Subcutaneous adipose tissue (tissue), 4 donors: ENCODE data around the gene ATP6V1C2. TPM values are rescaled to one million over a fixed set of nuclear protein-coding genes. Genes with fewer than 3 reads are reported as not detected.

Experiments
- CTCF ChIP-seq: fragments of 450-650 bp; IDR thresholded peaks from one replicate; pipeline ENCODE4 v1.5.1; 2016; ENCODE audit warnings: low read depth, mild to moderate bottlenecking, control low read depth, antibody characterized with exemption, moderate library complexity
- total RNA-seq, 4 donors: library from RNA; depleted of rRNA; stranded (reverse); fragments of >200 nt; gene quantifications; one replicate each; pipeline ENCODE4 v1.1.0, GENCODE V29; 2016

Gene ATP6V1C2
- total RNA-seq, 4 donors from 2014 or later = 0.22 to 3.6 (median 2.6) TPM

- TF ChIP-seq CTCF = no peak
Observed at GRCh38 chr2:10750610-10751009, 29.2 kb downstream of the ATP6V1C2 start.

- TF ChIP-seq CTCF = no peak
Observed at GRCh38 chr2:10752236-10752635, 30.8 kb downstream of the ATP6V1C2 start.

- no peak for TF ChIP-seq CTCF
Observed at GRCh38 chr2:10753156-10753555, 31.7 kb downstream of the ATP6V1C2 start.

GRCh38 chr2:10753876-10754275 is 32.4 kb downstream of the ATP6V1C2 start:
- TF ChIP-seq CTCF = no peak

GRCh38 chr2:10755621-10756020 is 34.2 kb downstream of the ATP6V1C2 start:
- TF ChIP-seq CTCF = no peak

- no peak for TF ChIP-seq CTCF
Observed at GRCh38 chr2:10757814-10758286, 36.4 kb downstream of the ATP6V1C2 start.

- no peak for TF ChIP-seq CTCF
Observed at GRCh38 chr2:10759151-10759714, 37.8 kb downstream of the ATP6V1C2 start.
